Right cardiac atrium (tissue), 5 donors: ENCODE results near the gene PNKD. TPM values are rescaled to one million over a fixed set of nuclear protein-coding genes. Genes with fewer than 3 reads are reported as not detected.

Experiments used
- ATAC-seq, 2 donors: fragments of 200-7000 bp; cut with Tn5 transposase; one replicate each; pipeline versions ENCODE4 v1.8.0 to v1.9.1; 2020; ENCODE audit warnings: moderate library complexity in 2 of 2, mild to moderate bottlenecking in 1 of 2
- DNase-seq, 3 donors: peaks; one replicate each; pipeline ENCODE4 v3.0.0-alpha.2; 2020
- H3K27ac ChIP-seq: one replicate; pipeline ENCODE4 v1.5.1; 2013; ENCODE audit warnings: mild to moderate bottlenecking, low read length, control low read depth, moderate library complexity
- H3K27me3 ChIP-seq: one replicate; pipeline ENCODE4 v1.6.1; 2013; ENCODE audit not compliant: control insufficient read depth, insufficient read depth
- H3K4me1 ChIP-seq: one replicate; pipeline ENCODE4 v1.6.1; 2013; ENCODE audit warnings: low read length; ENCODE audit not compliant: control insufficient read depth, insufficient read depth
- H3K4me3 ChIP-seq: one replicate; pipeline ENCODE4 v1.5.1; 2013; ENCODE audit warnings: low read length, control low read depth
- H3K9me3 ChIP-seq: one replicate; pipeline ENCODE4 v1.6.1; 2013; ENCODE audit warnings: low read length; ENCODE audit not compliant: control insufficient read depth
- WGBS: extraction: QIAGEN DNeasy Blood & Tissue Kit; methylation state at CpG from one replicate; pipeline ENCODE4 v1.1.7; 2013; 5-methylcytosine and 5-hydroxymethylcytosine counted together
- intact Hi-C, 4 donors: fragments of 100-400 bp; cut with DNase I; formaldehyde crosslinking; loops; one replicate each; pipeline versions ENCODE4 v1.11.0 to v1.14.0; 2022 to 2023
- polyA plus RNA-seq: library from polyadenylated mRNA; stranded (reverse); fragments of 200-250 nt; gene quantifications from one replicate; pipeline ENCODE4 v1.2.3, GENCODE V29; 2013
- total RNA-seq, 4 donors: library from RNA; stranded (reverse); fragmentation: NEBNext Ultra II Directional; extraction: Animal tissue kit (Norgen Biotek cat#: 25700); gene quantifications; one replicate each; pipeline ENCODE4 v1.2.1, GENCODE V29; 2021
- donor health status: healthy with polysubstance abuse.
- donor health status: DM: no; HTN: yes; CAD: no.
- donor health status: DM: no; HTN: no; CAD: no.
- donor health status: DM: no; HTN: yes; CAD: no; lungs with severe emphysema.
- donor health status: DM: yes; HTN: yes; CAD: no.

Gene PNKD
- total and polyA plus RNA-seq, 5 donors = 69.3 to 157 (median 85.5) TPM

- H3K27ac ChIP-seq = peak overlapping the region; percentile 8
- DNase-seq (peak; percentile 68 to 70 (median 69)), ATAC-seq (peak in 1 of 2 donors; percentile 4)
- intact Hi-C loops = no loop called here
- H3K4me1 ChIP-seq = peaks cover 32% of the 10 kb centered on the region
- H3K27me3 ChIP-seq = no peaks in the 10 kb centered on the region
- 64% methylated on average over 16 of the region's 16 CpGs for WGBS
- no peaks in the 10 kb centered on the region for H3K9me3 ChIP-seq
- H3K4me3 ChIP-seq = no peak overlapping the region
Measured at GRCh38 chr2:218284106-218284811, 13.9 kb downstream of the PNKD start.

- Histone ChIP-seq H3K4me3 (no peak overlapping the region), H3K4me1 (peaks cover 39% of the 10 kb centered on the region), H3K27me3 (no peaks in the 10 kb centered on the region), H3K27ac (peak overlapping the region; percentile 100), H3K9me3 (no peaks in the 10 kb centered on the region)
- DNase-seq = peak; percentile 76 to 85 (median 82)
- WGBS = 22% methylated on average over 6 of the region's 6 CpGs
- peak; percentile 7 to 31 for ATAC-seq
- intact Hi-C loops = no loop called here
Measured at GRCh38 chr2:218285604-218286003, 15.3 kb downstream of the PNKD start.

- H3K9me3 ChIP-seq = no peaks in the 10 kb centered on the region
- H3K4me3 ChIP-seq = peak overlapping the region; percentile 29
- DNase-seq (peak; percentile 92 to 96 (median 93)), ATAC-seq (peak; percentile 89 to 90)
- H3K4me1 ChIP-seq = peaks cover 42% of the 10 kb centered on the region
- intact Hi-C loops = no loop called here
- 2% methylated on average over 11 of the region's 11 CpGs for WGBS
- peak overlapping the region; percentile 100 for H3K27ac ChIP-seq
- H3K27me3 ChIP-seq = no peaks in the 10 kb centered on the region
Measured at GRCh38 chr2:218286570-218287459, 16.5 kb downstream of the PNKD start.

- H3K4me3 ChIP-seq = peak overlapping the region; percentile 48
- no peaks in the 10 kb centered on the region for H3K27me3 ChIP-seq
- ATAC-seq (peak in 1 of 2 donors; percentile 5), DNase-seq (peak in 1 of 3 donors; percentile 24)
- intact Hi-C loops = loop anchor here (5.0 to 10.0 kb wide), 4 partner anchors 105 to 358 kb away; partner anchors contain the start of gene CTDSP1 (in 4 of the 4)
- H3K27ac ChIP-seq = peak overlapping the region; percentile 86
- H3K4me1 ChIP-seq = peaks cover 26% of the 10 kb centered on the region
- no peaks in the 10 kb centered on the region for H3K9me3 ChIP-seq
- WGBS = 35% methylated on average over 6 of the region's 6 CpGs
Measured at GRCh38 chr2:218289639-218290315, 19.5 kb downstream of the PNKD start.

GRCh38 chr2:218290316-218291261, 20.3 kb downstream of the PNKD start:
- ATAC-seq (no peak), DNase-seq (peak in 2 of 3 donors; percentile 53 to 64)
- H3K9me3 ChIP-seq = no peaks in the 10 kb centered on the region
- H3K27me3 ChIP-seq = no peaks in the 10 kb centered on the region
- peaks cover 21% of the 10 kb centered on the region for H3K4me1 ChIP-seq
- 40% methylated on average over 12 of the region's 12 CpGs for WGBS
- H3K4me3 ChIP-seq = peak overlapping the region; percentile 48
- peak overlapping the region; percentile 86 for H3K27ac ChIP-seq
- intact Hi-C loops = loop anchor here (5.0 to 10.0 kb wide), 4 partner anchors 104 to 357 kb away; partner anchors contain the start of gene CTDSP1 (in 4 of the 4)

DNA sequence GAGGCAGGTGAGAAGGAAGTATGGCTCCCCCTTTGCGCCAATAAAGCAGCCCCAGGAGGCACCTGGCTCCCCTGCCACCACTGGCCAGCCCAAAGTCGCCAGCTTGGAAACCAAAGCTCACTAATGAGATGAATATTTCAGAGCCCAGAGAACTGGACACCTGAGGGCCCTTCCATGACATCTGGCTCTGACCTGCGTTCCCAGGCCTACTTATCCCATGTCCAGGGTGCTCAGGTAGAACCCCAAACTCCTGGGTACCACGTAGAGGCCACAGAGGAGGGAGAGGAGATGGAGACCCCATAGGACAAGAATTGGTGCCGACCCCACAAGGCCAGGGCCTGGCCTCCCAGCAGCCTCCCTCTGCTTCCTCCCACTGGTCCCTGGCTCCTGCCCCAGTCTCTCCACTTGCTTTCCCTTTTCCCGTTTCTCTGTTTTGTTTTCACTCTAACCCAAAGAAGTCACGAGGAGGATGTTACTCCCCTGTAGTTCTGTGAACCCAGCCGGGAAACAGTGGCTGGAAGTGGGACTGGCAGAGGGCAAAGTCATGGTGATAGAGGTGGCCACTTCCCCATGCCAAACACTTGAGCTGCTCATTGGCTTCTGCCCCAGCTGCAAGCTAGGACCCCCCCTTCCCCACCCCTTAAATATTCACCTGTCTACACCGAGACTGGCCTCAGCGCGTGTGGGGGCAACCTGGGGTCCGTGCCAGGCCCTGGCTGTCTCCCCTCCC, 21.2 kb downstream of the PNKD start:
- ATAC-seq = peak; percentile 1
- intact Hi-C loops = loop anchor here (5.0 to 10.0 kb wide), 4 partner anchors 103 to 356 kb away; partner anchors contain the start of gene CTDSP1 (in 4 of the 4)
- Histone ChIP-seq H3K4me3 (peak overlapping the region; percentile 48), H3K27me3 (no peaks in the 10 kb centered on the region), H3K27ac (peak overlapping the region; percentile 86), H3K4me1 (peaks cover 15% of the 10 kb centered on the region), H3K9me3 (no peaks in the 10 kb centered on the region)
- WGBS = 24% methylated on average over 12 of the region's 12 CpGs
- DNase-seq = peak in 2 of 3 donors; percentile 36 to 57

DNA sequence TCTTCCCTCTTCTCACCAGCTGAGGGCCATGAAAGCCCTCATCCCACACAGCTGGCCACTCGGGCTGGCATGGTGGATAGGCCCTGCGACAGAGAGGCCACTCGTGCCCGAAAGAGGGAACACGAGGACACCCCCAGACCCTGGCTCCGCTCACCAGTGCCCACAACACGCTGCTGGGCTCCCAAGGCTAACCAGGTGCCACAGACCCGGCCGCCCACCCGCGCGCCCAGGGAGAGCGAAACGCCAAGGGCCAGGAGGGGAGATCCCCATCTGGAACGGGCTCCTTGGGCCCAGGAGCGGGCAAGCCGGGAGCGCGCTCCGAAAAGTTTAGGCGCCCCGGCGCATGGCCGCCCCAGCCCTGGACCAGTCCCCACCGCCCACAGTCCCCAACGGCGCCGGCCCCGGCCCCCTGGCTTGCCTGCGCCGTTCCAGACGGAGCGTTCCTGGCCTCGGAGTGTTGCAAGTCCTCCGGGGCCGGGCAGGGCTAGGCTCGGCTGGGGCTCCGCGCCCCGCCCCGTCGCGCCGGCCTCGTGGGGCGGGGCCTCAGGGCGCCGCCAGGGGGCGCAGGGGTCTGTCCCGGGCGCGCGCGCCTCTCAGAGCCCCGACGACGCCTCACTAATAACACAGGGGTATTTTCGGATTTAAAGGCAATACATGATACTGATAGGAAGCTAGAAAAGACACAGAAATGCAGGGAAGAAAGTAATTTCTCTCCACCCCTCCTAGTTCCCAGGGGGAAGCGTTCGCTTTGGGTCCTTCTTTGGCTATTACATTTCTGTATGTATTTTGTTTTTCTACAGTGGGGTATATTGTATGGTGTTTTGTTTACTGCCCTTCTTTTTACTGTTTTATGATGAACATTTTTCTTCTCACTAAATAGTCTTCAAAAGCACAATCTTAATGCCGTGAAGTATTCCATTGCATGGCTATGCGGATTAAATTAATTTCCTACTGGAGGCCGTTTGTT, 22.0 kb downstream of the PNKD start, which contains the start of gene TMBIM1:
TSS of gene TMBIM1 (minus strand) at position 456 of the 967 bp plus-strand sequence. CDS start 10,362 bp downstream, outside the sequence.
- intact Hi-C loops = loop anchor here (5.0 to 10.0 kb wide), 4 partner anchors 102 to 355 kb away; partner anchors contain the start of gene CTDSP1 (in 4 of the 4)
- 5% methylated on average over 63 of the region's 63 CpGs for WGBS
- Histone ChIP-seq H3K27me3 (no peaks in the 10 kb centered on the region), H3K27ac (peak within 1 kb of the TSS; percentile 86), H3K4me3 (peak within 1 kb of the TSS; percentile 48), H3K4me1 (peaks cover 14% of the 10 kb centered on the region), H3K9me3 (no peaks in the 10 kb centered on the region)
- peak; percentile 87 to 95 (median 94) for DNase-seq
- peak; percentile 86 to 93 for ATAC-seq

DNA sequence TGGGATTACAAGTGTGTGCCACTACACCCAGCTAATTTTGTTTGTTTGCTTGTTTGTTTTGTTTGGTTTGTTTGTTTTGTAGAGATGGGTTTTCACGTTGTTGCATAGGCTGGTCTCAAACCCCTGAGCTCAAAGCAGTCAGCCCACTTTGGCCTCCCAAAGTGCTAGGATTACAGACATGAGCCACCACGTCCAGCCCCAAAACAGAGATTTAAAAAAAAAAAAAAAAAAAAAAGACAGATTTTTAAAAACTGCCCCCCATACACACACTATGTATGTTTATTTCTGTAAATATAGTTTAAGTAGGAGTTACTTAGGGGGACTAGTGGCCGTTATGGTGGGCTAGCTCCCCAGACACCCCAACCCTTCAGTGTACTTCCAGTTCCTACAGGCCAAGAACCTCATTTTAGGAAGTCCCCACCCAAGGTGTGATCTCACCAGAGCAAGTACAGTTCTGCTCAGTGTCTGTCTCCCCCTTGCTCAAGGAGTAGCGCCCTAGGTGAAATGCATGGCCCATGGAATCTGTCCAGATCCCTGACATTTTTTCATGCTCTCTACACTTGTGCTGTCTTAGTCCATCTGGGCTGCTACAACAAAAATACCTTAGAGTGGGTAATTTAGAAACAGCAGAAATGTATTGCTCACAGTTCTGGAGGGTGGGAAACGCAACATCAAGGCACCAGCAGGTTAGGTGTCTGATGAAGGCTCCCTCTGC, 23.6 kb downstream of the PNKD start:
- H3K4me3 ChIP-seq = no peak overlapping the region
- intact Hi-C loops = loop anchor here (5.0 to 10.0 kb wide), 4 partner anchors 101 to 353 kb away; partner anchors contain the start of gene CTDSP1 (in 4 of the 4)
- H3K27me3 ChIP-seq = no peaks in the 10 kb centered on the region
- ATAC-seq = no peak
- H3K9me3 ChIP-seq = no peaks in the 10 kb centered on the region
- 69% methylated on average over 5 of the region's 5 CpGs for WGBS
- peak in 1 of 3 donors; percentile 7 for DNase-seq
- H3K27ac ChIP-seq = no peak overlapping the region
- H3K4me1 ChIP-seq = peaks cover 10% of the 10 kb centered on the region
